HG03378 (cell line): ENCODE measurements around the gene RNF4.
"Not testable (repeated sequence)": the region's sequence is repeated elsewhere in the genome, so short reads cannot be mapped to it uniquely, and the experiment has no call there.

Source experiments
- ATAC-seq: cut with Tn5 transposase; IDR thresholded peaks from one replicate; pipeline ENCODE4 v1.9.1; 2021; ENCODE audit warnings: mild to moderate bottlenecking, moderate library complexity; ENCODE audit not compliant: unreplicated experiment

Gene RNF4

GRCh38 chr4:2457481-2458295 is 11.2 kb upstream of the RNF4 start:
- no peak for ATAC-seq

- no peak for ATAC-seq
Measured at GRCh38 chr4:2458546-2459491, 10.1 kb upstream of the RNF4 start.

GRCh38 chr4:2459589-2460349 is 9.1 kb upstream of the RNF4 start:
- no peak for ATAC-seq

- no peak for ATAC-seq
Measured at GRCh38 chr4:2461246-2461960, 7.5 kb upstream of the RNF4 start.

GRCh38 chr4:2462218-2462991 is 6.5 kb upstream of the RNF4 start:
- ATAC-seq = peak; percentile 44

- no peak for ATAC-seq
Measured at GRCh38 chr4:2462992-2463762, 5.7 kb upstream of the RNF4 start.

- no peak for ATAC-seq
Measured at GRCh38 chr4:2465032-2465431, 3.9 kb upstream of the RNF4 start.

- ATAC-seq = not testable (repeated sequence)
Measured at GRCh38 chr4:2465544-2465943, 3.4 kb upstream of the RNF4 start.

- ATAC-seq = peak; percentile 34
Measured at GRCh38 chr4:2469192-2469984, 482 bp downstream of the RNF4 start.

- no peak for ATAC-seq
Measured at GRCh38 chr4:2470791-2471190, 1.9 kb downstream of the RNF4 start.

GRCh38 chr4:2472187-2472586 is 3.3 kb downstream of the RNF4 start:
- ATAC-seq = no peak

- no peak for ATAC-seq
Measured at GRCh38 chr4:2478229-2478628, 9.3 kb downstream of the RNF4 start.

- ATAC-seq = no peak
Measured at GRCh38 chr4:2480649-2481048, 11.7 kb downstream of the RNF4 start.

- ATAC-seq = no peak
Measured at GRCh38 chr4:2482192-2482591, 13.3 kb downstream of the RNF4 start.

- ATAC-seq = no peak
Measured at GRCh38 chr4:2482693-2483092, 13.8 kb downstream of the RNF4 start.

GRCh38 chr4:2483237-2483636 is 14.3 kb downstream of the RNF4 start:
- ATAC-seq = no peak

GRCh38 chr4:2484185-2484584 is 15.3 kb downstream of the RNF4 start:
- ATAC-seq = no peak

- peak; percentile 53 for ATAC-seq
Measured at GRCh38 chr4:2484993-2485392, 16.1 kb downstream of the RNF4 start.
